ENCODE measurements around the gene ATG101.

ATG101 gene

DNA sequence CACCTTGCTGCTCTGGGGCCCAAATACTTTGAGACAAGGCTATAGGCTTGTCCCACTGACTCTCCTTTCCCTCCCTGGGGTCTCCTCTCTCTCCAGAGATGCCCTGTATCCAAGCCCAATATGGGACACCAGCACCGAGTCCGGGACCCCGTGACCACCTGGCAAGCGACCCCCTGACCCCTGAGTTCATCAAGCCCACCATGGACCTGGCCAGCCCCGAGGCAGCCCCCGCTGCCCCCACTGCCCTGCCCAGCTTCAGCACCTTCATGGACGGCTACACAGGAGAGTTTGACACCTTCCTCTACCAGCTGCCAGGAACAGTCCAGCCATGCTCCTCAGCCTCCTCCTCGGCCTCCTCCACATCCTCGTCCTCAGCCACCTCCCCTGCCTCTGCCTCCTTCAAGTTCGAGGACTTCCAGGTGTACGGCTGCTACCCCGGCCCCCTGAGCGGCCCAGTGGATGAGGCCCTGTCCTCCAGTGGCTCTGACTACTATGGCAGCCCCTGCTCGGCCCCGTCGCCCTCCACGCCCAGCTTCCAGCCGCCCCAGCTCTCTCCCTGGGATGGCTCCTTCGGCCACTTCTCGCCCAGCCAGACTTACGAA, 15.4 kb upstream of the ATG101 start:
- DNase-seq (ENCODE audit: low read depth), result no peak

DNA sequence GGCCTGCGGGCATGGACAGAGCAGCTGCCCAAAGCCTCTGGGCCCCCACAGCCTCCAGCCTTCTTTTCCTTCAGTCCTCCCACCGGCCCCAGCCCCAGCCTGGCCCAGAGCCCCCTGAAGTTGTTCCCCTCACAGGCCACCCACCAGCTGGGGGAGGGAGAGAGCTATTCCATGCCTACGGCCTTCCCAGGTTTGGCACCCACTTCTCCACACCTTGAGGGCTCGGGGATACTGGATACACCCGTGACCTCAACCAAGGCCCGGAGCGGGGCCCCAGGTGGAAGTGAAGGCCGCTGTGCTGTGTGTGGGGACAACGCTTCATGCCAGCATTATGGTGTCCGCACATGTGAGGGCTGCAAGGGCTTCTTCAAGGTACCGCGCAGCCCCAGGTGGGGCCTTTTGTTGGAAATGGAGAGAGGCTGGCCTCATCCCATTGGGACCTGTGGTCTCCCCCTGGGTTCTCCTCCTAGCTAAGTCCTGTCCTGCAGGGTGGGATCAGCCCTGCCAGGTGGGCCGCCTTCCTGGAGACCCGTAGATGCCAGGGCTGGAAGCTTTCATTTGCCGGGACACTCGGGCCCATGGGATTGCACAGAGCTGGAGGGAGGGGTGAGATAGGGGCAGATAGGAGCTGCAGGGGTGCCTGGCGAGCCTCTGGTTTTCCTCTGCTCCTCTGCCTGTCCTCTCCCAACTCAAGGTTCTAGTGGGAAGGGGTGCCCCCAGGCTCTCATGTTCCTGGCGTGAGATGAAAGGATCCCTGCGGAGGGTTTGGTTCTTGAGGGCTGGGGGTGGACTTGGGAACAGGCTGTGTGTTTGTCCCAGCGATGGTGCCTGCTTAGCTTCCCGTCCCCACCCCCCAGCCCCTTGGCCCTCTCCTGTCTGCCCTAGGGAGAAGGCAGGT, 14.7 kb upstream of the ATG101 start:
- TF ChIP-seq, protein P1, sequence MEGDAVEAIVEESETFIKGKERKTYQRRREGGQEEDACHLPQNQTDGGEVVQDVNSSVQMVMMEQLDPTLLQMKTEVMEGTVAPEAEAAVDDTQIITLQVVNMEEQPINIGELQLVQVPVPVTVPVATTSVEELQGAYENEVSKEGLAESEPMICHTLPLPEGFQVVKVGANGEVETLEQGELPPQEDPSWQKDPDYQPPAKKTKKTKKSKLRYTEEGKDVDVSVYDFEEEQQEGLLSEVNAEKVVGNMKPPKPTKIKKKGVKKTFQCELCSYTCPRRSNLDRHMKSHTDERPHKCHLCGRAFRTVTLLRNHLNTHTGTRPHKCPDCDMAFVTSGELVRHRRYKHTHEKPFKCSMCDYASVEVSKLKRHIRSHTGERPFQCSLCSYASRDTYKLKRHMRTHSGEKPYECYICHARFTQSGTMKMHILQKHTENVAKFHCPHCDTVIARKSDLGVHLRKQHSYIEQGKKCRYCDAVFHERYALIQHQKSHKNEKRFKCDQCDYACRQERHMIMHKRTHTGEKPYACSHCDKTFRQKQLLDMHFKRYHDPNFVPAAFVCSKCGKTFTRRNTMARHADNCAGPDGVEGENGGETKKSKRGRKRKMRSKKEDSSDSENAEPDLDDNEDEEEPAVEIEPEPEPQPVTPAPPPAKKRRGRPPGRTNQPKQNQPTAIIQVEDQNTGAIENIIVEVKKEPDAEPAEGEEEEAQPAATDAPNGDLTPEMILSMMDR (conservative IDR thresholded peaks at IDR 0.05; ENCODE audit: control insufficient read depth, insufficient read depth, low read depth, low read length), result no peak
- no peak for DNase-seq (ENCODE audit: low read depth)
- H3K4me3 ChIP-seq (ENCODE audit: control insufficient read depth, low read depth, low read length), result no peak overlapping the region

More for the DNA sequence above, 15.4 kb upstream of the ATG101 start:
- TF ChIP-seq, protein P1 (conservative IDR thresholded peaks at IDR 0.05; ENCODE audit: control insufficient read depth, insufficient read depth, low read depth, low read length), result no peak
- H3K4me3 ChIP-seq (ENCODE audit: control insufficient read depth, low read depth, low read length), result no peak overlapping the region

DNA sequence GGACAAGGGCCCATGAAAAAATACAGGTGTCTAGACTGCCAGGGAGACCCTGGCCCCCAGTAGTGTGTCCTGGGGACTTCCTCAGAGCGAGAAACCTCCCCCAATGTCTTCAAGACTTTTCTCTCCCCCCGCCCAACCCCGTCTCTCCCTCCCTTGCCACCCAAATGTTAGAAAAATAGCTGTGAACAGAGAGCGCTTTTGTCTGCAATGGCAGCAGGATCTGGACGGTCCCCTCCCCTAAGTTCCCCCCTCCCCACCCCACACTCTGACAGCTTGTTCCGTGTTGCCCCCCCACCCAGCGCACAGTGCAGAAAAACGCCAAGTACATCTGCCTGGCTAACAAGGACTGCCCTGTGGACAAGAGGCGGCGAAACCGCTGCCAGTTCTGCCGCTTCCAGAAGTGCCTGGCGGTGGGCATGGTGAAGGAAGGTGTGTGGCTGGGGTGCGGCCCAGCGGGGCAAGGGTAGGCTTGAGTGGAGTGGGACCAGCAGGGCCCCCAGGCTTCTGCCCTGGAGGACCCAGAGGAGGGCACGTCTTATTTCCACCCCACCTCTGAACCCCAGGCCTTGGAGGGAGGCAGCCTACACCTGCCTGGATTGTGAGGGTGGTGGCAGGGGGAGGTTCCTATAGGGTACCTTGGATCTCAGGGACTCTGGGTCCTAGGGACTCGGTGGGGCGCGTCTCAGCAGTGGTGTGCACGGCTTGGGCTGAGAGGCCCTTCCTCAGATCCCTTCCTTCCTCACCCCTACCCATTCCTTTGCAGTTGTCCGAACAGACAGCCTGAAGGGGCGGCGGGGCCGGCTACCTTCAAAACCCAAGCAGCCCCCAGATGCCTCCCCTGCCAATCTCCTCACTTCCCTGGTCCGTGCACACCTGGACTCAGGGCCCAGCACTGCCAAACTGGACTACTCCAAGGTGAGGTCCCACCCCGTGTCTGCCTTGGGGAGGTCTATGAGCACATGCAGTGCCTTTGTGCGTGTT, 13.8 kb upstream of the ATG101 start:
- no peak for DNase-seq (ENCODE audit: low read depth)
- H3K4me3 ChIP-seq (ENCODE audit: control insufficient read depth, low read depth, low read length), result no peak overlapping the region
- TF ChIP-seq, protein P1 (conservative IDR thresholded peaks at IDR 0.05; ENCODE audit: control insufficient read depth, insufficient read depth, low read depth, low read length), result no peak

DNA sequence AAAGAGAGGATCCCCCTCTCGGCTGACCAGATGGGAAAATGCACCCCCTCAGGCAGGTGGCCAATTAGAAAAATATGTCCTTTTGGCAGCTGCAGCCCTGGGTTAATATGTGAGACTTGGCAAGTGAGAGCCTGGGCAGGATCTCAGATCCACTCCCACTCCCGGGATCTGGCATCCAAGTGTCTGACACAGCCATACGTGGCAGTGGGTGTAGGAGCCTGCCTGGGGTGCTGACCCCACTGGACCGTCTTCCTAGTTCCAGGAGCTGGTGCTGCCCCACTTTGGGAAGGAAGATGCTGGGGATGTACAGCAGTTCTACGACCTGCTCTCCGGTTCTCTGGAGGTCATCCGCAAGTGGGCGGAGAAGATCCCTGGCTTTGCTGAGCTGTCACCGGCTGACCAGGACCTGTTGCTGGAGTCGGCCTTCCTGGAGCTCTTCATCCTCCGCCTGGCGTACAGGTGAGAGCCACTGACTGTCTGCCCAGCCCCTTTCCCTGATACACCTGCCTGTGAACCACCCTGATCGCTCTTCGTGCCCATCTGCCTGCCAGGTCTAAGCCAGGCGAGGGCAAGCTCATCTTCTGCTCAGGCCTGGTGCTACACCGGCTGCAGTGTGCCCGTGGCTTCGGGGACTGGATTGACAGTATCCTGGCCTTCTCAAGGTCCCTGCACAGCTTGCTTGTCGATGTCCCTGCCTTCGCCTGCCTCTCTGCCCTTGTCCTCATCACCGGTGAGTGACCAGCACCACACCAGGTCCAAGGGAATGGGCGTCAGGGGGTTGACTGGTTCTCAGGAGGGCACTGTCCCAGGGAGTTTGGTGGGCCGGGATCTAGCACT, 12.8 kb upstream of the ATG101 start:
- TF ChIP-seq, protein P1 (conservative IDR thresholded peaks at IDR 0.05; ENCODE audit: control insufficient read depth, insufficient read depth, low read depth, low read length), result no peak
- H3K4me3 ChIP-seq (ENCODE audit: control insufficient read depth, low read depth, low read length), result no peak overlapping the region
- DNase-seq (ENCODE audit: low read depth), result peak; percentile 71

DNA sequence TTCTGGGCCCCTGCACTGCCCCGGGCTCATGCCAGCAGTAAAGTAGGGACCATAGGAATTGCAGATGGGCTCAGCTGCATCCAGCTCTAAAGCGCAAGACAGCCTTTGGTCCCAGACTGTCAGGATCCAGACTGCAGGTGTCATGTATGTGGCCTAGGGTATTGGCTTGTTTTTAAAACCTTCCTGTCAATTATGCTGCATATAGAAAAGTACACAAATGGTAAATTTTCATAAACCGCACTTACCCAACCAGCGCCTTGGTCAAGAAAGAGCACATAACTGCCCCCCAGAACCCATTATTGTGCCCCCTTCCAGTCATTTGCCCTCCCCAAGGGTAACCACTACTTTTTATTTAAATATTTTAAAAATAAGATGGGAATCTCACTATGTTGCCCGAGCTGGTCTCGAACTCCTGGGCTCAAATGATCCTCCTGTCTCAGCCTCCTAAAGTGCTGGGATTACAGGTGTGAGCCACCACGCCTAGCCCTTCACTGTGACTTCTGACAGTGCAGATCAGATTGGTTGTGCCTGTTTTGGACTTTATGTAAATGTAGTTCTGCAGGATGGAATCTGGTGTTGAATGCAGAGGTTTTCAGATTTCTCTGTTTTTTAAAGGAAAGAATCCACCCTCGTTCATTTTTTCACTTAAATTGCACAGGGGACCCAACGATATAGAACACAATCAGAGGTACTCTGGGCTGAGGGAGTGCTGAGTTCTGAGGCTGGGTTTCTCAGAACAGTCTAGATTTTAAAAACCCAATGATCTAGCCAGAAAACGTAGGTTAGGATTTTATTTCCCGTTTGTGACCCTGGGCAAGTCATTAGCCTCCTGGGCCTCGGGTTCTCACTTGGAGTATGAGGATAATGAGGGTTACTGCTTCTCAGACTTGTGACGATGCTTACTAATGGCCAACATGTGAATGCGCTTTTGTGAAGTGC, 11.9 kb upstream of the ATG101 start:
- no peak for DNase-seq (ENCODE audit: low read depth)
- no peak overlapping the region for H3K4me3 ChIP-seq (ENCODE audit: control insufficient read depth, low read depth, low read length)
- TF ChIP-seq, protein P1 (conservative IDR thresholded peaks at IDR 0.05; ENCODE audit: control insufficient read depth, insufficient read depth, low read depth, low read length), result no peak

Data from fibroblast of mammary gland (primary cell).